Nephron progenitor cell (in vitro differentiated cells): Measurements from ENCODE around the gene PNMA8A.
"Not testable (repeated sequence)": the region's sequence is repeated elsewhere in the genome, so short reads cannot be mapped to it uniquely, and the experiment has no call there.

Experiments used
- DNase-seq: peaks from one replicate; pipeline ENCODE4 v3.0.0; 2021
- H3K27ac Mint-ChIP-seq: 2 replicates; pipeline ENCODE4 v1.8.0; 2021; ENCODE audit warnings: mild to moderate bottlenecking, moderate library complexity, mixed read lengths
- H3K27me3 Mint-ChIP-seq: 2 replicates; pipeline ENCODE4 v1.8.0; 2021; ENCODE audit warnings: mild to moderate bottlenecking, low read depth, mixed read lengths; ENCODE audit not compliant: poor library complexity
- H3K36me3 Mint-ChIP-seq: 2 replicates; pipeline ENCODE4 v1.8.0; 2021; ENCODE audit warnings: low read depth, mixed read lengths
- H3K4me1 Mint-ChIP-seq: 2 replicates; pipeline ENCODE4 v1.8.0; 2021; ENCODE audit warnings: mixed read lengths
- H3K4me3 Mint-ChIP-seq: 2 replicates; pipeline ENCODE4 v1.8.0; 2021; ENCODE audit warnings: mild to moderate bottlenecking, moderate library complexity, mixed read lengths
- H3K9me3 Mint-ChIP-seq: 2 replicates; pipeline ENCODE4 v1.8.0; 2021; ENCODE audit warnings: mild to moderate bottlenecking, moderate library complexity, mixed read lengths
- TF ChIP-seq, protein P1 (sequence below): fragments of 200-600 bp; sonication (generic); IDR thresholded peaks from 2 replicates; pipeline ENCODE4 v1.5.0; 2021; ENCODE audit warnings: antibody characterized with exemption

The PNMA8A gene

DNA sequence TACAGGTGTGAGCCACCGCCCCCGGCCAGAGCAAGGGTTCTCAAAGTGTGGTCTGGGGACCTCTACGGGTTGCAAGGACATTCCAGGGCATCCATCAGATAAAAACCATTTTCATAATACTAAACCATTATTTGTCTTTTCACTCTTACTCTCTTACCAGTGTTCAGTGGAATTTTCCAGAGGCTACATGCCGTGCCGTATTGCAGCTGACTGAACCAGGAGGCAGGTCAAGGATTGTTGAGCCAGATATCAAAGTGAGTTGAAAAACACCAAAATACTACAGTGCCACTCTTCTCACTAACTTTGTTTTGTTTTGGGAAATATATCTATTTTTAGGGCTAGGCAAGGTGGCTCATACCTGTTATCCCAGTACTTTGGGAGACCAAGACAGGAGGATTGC, 31.5 kb upstream of the PNMA8A start:
- H3K27ac Mint-ChIP-seq: no peak overlapping the region
- no peak overlapping the region for H3K4me3 Mint-ChIP-seq
- no peak for DNase-seq
- H3K36me3 Mint-ChIP-seq: no peaks in the 10 kb centered on the region
- TF ChIP-seq, protein P1, sequence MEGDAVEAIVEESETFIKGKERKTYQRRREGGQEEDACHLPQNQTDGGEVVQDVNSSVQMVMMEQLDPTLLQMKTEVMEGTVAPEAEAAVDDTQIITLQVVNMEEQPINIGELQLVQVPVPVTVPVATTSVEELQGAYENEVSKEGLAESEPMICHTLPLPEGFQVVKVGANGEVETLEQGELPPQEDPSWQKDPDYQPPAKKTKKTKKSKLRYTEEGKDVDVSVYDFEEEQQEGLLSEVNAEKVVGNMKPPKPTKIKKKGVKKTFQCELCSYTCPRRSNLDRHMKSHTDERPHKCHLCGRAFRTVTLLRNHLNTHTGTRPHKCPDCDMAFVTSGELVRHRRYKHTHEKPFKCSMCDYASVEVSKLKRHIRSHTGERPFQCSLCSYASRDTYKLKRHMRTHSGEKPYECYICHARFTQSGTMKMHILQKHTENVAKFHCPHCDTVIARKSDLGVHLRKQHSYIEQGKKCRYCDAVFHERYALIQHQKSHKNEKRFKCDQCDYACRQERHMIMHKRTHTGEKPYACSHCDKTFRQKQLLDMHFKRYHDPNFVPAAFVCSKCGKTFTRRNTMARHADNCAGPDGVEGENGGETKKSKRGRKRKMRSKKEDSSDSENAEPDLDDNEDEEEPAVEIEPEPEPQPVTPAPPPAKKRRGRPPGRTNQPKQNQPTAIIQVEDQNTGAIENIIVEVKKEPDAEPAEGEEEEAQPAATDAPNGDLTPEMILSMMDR: no peak
- H3K4me1 Mint-ChIP-seq: peaks cover 40% of the 10 kb centered on the region
- peaks cover 5% of the 10 kb centered on the region for H3K9me3 Mint-ChIP-seq
- peaks cover 41% of the 10 kb centered on the region for H3K27me3 Mint-ChIP-seq

DNA sequence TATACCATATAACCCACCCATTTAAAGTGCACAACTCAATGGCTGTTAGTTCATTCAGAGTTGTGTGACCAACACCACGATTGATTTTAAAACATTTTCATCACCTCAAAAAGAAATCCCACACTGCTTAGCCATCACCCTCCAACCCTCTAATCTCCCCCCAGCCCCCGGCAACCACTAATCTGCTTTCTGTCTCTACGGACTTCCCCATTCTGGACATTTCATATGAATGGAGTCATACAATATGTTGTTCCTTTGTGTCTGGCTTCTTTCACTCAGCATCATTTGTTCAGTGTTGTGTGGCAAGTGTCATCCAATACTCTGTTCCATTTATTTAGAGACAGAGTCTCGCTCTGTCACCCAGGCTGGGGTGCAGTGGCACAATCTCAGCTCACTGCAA, 28.3 kb upstream of the PNMA8A start:
- Mint-ChIP-seq H3K4me1 (peaks cover 55% of the 10 kb centered on the region), H3K4me3 (no peak overlapping the region), H3K9me3 (peaks cover 6% of the 10 kb centered on the region), H3K27me3 (peaks cover 26% of the 10 kb centered on the region), H3K36me3 (peaks cover 2% of the 10 kb centered on the region), H3K27ac (no peak overlapping the region)
- no peak for DNase-seq
- TF ChIP-seq, protein P1: no peak

DNA sequence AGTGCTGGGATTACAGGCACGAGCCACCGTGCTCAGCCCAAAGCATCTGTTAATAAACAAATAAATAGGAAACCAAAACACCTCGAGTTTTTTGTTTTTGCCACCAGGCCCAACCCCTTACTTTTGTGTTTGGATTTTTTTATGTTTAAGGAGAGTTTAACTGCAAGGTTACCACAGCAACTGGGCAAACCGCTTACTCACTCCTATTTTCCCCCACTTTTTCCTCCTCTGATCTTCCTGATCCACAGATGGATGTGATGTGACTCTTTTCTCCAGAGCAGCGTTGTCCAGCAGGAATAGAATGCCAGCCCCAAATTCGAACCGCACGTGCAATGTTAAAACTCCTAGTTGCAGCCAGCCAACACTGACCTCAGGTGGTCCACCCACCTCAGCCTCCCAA, 26.4 kb upstream of the PNMA8A start:
- H3K4me1 Mint-ChIP-seq: peaks cover 51% of the 10 kb centered on the region

DNA sequence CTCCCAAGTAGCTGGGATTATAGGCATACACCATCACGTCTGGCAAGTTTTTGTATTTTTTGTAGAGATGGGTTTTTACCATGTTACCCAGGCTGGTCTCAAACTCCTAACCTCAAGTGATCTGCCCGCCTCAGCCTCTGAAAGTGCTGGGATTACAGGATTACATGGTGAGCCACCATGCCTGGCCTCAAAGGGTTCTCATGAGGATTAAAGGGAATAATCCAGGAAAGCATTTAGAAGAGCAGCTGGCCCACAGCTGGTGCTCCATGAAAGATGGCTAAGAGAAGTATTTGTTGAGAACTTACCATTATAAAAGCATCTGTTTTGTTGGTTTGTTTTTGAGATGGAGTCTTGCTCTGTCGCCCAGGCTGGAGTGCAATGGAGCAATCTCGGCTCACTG, 25.5 kb upstream of the PNMA8A start:
- not testable (repeated sequence) for H3K4me3 Mint-ChIP-seq, H3K27ac Mint-ChIP-seq, H3K36me3 Mint-ChIP-seq, DNase-seq
- peaks cover 50% of the 10 kb centered on the region for H3K27me3 Mint-ChIP-seq
- peaks cover 11% of the 10 kb centered on the region for H3K9me3 Mint-ChIP-seq
- peaks cover 51% of the 10 kb centered on the region for H3K4me1 Mint-ChIP-seq

More for the DNA sequence above, 26.4 kb upstream of the PNMA8A start:
- Mint-ChIP-seq H3K9me3 (peaks cover 11% of the 10 kb centered on the region), H3K27me3 (peaks cover 42% of the 10 kb centered on the region), H3K4me3 (no peak overlapping the region), H3K27ac (no peak overlapping the region), H3K36me3 (peaks cover 8% of the 10 kb centered on the region)
- TF ChIP-seq, protein P1: no peak
- no peak for DNase-seq

DNA sequence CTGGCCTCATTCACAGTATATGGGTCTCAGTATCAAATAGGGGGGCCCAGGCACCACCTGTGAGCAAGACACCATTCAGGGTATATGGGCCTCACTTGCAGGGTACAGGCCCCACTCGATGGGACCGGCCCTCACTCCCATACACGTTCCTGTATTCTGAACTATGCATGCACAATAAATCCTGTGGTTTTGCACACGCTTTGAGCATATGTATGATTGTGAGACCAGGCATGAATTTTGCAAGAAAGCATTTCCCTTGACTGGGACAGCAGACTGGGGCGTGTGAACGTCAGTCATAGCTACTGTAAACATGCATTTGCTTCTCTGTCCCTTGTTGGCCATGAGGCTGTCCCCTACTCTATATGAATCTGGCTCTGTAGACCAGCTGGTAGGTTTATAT, 24.9 kb upstream of the PNMA8A start:
- H3K36me3 Mint-ChIP-seq: peaks cover 8% of the 10 kb centered on the region
- H3K4me3 Mint-ChIP-seq: peak overlapping the region; percentile 69
- H3K4me1 Mint-ChIP-seq: peaks cover 51% of the 10 kb centered on the region
- peaks cover 56% of the 10 kb centered on the region for H3K27me3 Mint-ChIP-seq
- no peak overlapping the region for H3K27ac Mint-ChIP-seq
- peaks cover 11% of the 10 kb centered on the region for H3K9me3 Mint-ChIP-seq
- TF ChIP-seq, protein P1: no peak
- no peak for DNase-seq

DNA sequence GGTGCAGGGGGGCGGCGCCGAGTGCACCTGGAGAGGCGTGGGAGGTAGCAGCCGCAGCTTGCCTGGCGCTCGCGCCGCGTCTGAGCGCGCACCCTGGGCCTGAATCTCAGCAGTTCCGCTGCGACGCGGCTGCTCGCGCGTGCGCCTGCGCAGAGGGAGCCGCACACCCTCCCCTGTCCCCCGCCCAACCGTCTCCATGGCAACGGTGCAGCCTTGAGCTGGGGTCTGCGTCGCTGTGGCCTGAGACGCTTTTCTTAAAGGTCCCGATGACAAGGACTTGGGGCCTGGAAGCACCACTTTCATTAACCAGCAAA, 24.4 kb upstream of the PNMA8A start, which contains the start of gene PNMA8B:
TSS of gene PNMA8B (minus strand) at position 82 of the 314 bp plus-strand sequence. CDS start 402 bp downstream, outside the sequence.
- peaks cover 61% of the 10 kb centered on the region for H3K27me3 Mint-ChIP-seq
- peak within 1 kb of the TSS; percentile 69 for H3K4me3 Mint-ChIP-seq
- peaks cover 8% of the 10 kb centered on the region for H3K36me3 Mint-ChIP-seq
- H3K4me1 Mint-ChIP-seq: peaks cover 49% of the 10 kb centered on the region
- peaks cover 11% of the 10 kb centered on the region for H3K9me3 Mint-ChIP-seq
- peak; percentile 98 for DNase-seq
- TF ChIP-seq, protein P1: no peak
- no peak within 1 kb of the TSS for H3K27ac Mint-ChIP-seq
